Activated naive CD8-positive, alpha-beta T cell (primary cell): ENCODE measurements around the gene SUZ12.
"Not testable (repeated sequence)": the region's sequence is repeated elsewhere in the genome, so short reads cannot be mapped to it uniquely, and the experiment has no call there.

Source experiments
- H3K27ac Mint-ChIP-seq: one replicate; pipeline ENCODE4 v1.8.0; 2021; ENCODE audit warnings: mixed read lengths
- H3K27me3 Mint-ChIP-seq: one replicate; pipeline ENCODE4 v1.8.0; 2021; ENCODE audit warnings: mixed read lengths
- H3K36me3 Mint-ChIP-seq: one replicate; pipeline ENCODE4 v1.8.0; 2021; ENCODE audit warnings: mixed read lengths
- H3K4me1 Mint-ChIP-seq: one replicate; pipeline ENCODE4 v1.8.0; 2021; ENCODE audit warnings: low read depth, mixed read lengths
- H3K4me3 Mint-ChIP-seq: one replicate; pipeline ENCODE4 v1.8.0; 2021; ENCODE audit warnings: mild to moderate bottlenecking, mixed read lengths
- H3K9me3 Mint-ChIP-seq: one replicate; pipeline ENCODE4 v1.8.0; 2021; ENCODE audit warnings: low read depth, mixed read lengths

SUZ12 gene

GRCh38 chr17:32007463-32008298 lies 70.9 kb downstream of the SUZ12 start:
- Mint-ChIP-seq H3K27ac (peak overlapping the region; percentile 92), H3K27me3 (no peaks in the 10 kb centered on the region), H3K9me3 (no peaks in the 10 kb centered on the region), H3K4me1 (peaks cover 40% of the 10 kb centered on the region), H3K4me3 (peak overlapping the region; percentile 95), H3K36me3 (peaks cover 2% of the 10 kb centered on the region)

GRCh38 chr17:32009262-32009542 lies 72.4 kb downstream of the SUZ12 start:
- Mint-ChIP-seq H3K36me3 (peaks cover 2% of the 10 kb centered on the region), H3K27ac (peak overlapping the region; percentile 92), H3K9me3 (no peaks in the 10 kb centered on the region), H3K4me3 (peak overlapping the region; percentile 95), H3K4me1 (peaks cover 50% of the 10 kb centered on the region), H3K27me3 (no peaks in the 10 kb centered on the region)

GRCh38 chr17:32010114-32010513 lies 73.3 kb downstream of the SUZ12 start:
- Mint-ChIP-seq H3K4me3 (peak overlapping the region; percentile 64), H3K36me3 (peaks cover 2% of the 10 kb centered on the region), H3K9me3 (no peaks in the 10 kb centered on the region), H3K27me3 (no peaks in the 10 kb centered on the region), H3K4me1 (peaks cover 52% of the 10 kb centered on the region), H3K27ac (peak overlapping the region; percentile 52)

- Mint-ChIP-seq H3K27ac (no peak overlapping the region), H3K4me3 (no peak overlapping the region), H3K27me3 (no peaks in the 10 kb centered on the region), H3K36me3 (peaks cover 6% of the 10 kb centered on the region), H3K4me1 (peaks cover 46% of the 10 kb centered on the region), H3K9me3 (no peaks in the 10 kb centered on the region)
These were observed 78.6 kb downstream of the SUZ12 start for GRCh38 chr17:32015245-32016013.

GRCh38 chr17:32016231-32016630 lies 79.4 kb downstream of the SUZ12 start:
- Mint-ChIP-seq H3K27ac (peak overlapping the region; percentile 69), H3K27me3 (no peaks in the 10 kb centered on the region), H3K4me3 (peak overlapping the region; percentile 2), H3K36me3 (peaks cover 6% of the 10 kb centered on the region), H3K4me1 (peaks cover 39% of the 10 kb centered on the region), H3K9me3 (no peaks in the 10 kb centered on the region)

- Mint-ChIP-seq H3K9me3 (no peaks in the 10 kb centered on the region), H3K4me1 (peaks cover 20% of the 10 kb centered on the region), H3K27me3 (no peaks in the 10 kb centered on the region), H3K36me3 (peaks cover 6% of the 10 kb centered on the region), H3K4me3 (no peak overlapping the region), H3K27ac (no peak overlapping the region)
These were observed 82.4 kb downstream of the SUZ12 start for GRCh38 chr17:32019228-32019627.

- H3K27me3 Mint-ChIP-seq = no peaks in the 10 kb centered on the region
- H3K4me3 Mint-ChIP-seq = no peak overlapping the region
- H3K9me3 Mint-ChIP-seq = no peaks in the 10 kb centered on the region
- H3K27ac Mint-ChIP-seq = no peak overlapping the region
- peaks cover 14% of the 10 kb centered on the region for H3K4me1 Mint-ChIP-seq
- peaks cover 6% of the 10 kb centered on the region for H3K36me3 Mint-ChIP-seq
These were observed 84.3 kb downstream of the SUZ12 start for GRCh38 chr17:32020943-32021614.

- no peak overlapping the region for H3K27ac Mint-ChIP-seq
- peaks cover 4% of the 10 kb centered on the region for H3K36me3 Mint-ChIP-seq
- no peaks in the 10 kb centered on the region for H3K9me3 Mint-ChIP-seq
- peaks cover 9% of the 10 kb centered on the region for H3K4me1 Mint-ChIP-seq
- H3K27me3 Mint-ChIP-seq = no peaks in the 10 kb centered on the region
- no peak overlapping the region for H3K4me3 Mint-ChIP-seq
These were observed 84.8 kb downstream of the SUZ12 start for GRCh38 chr17:32021615-32021955.

- H3K9me3 Mint-ChIP-seq, H3K4me3 Mint-ChIP-seq, H3K36me3 Mint-ChIP-seq, H3K27ac Mint-ChIP-seq, H3K27me3 Mint-ChIP-seq, H3K4me1 Mint-ChIP-seq: not testable (repeated sequence)
These were observed 85.7 kb downstream of the SUZ12 start for GRCh38 chr17:32022554-32022953.

GRCh38 chr17:32027271-32027670 lies 90.5 kb downstream of the SUZ12 start:
- H3K27me3 Mint-ChIP-seq, H3K4me1 Mint-ChIP-seq, H3K9me3 Mint-ChIP-seq, H3K27ac Mint-ChIP-seq, H3K4me3 Mint-ChIP-seq, H3K36me3 Mint-ChIP-seq: not testable (repeated sequence)

- H3K4me1 Mint-ChIP-seq = no peaks in the 10 kb centered on the region
- H3K9me3 Mint-ChIP-seq = no peaks in the 10 kb centered on the region
These were observed 96.4 kb downstream of the SUZ12 start for GRCh38 chr17:32033223-32033622.

GRCh38 chr17:32033812-32034211 lies 97.0 kb downstream of the SUZ12 start:
- not testable (repeated sequence) for H3K27me3 Mint-ChIP-seq, H3K27ac Mint-ChIP-seq, H3K4me3 Mint-ChIP-seq, H3K4me1 Mint-ChIP-seq, H3K9me3 Mint-ChIP-seq, H3K36me3 Mint-ChIP-seq

More at GRCh38 chr17:32033223-32033622, 96.4 kb downstream of the SUZ12 start:
- Mint-ChIP-seq H3K27ac (no peak overlapping the region), H3K27me3 (no peaks in the 10 kb centered on the region), H3K36me3 (peaks cover 2% of the 10 kb centered on the region), H3K4me3 (no peak overlapping the region)

GRCh38 chr17:32040246-32040645 lies 103.4 kb downstream of the SUZ12 start:
- H3K4me3 Mint-ChIP-seq, H3K4me1 Mint-ChIP-seq, H3K27ac Mint-ChIP-seq, H3K27me3 Mint-ChIP-seq, H3K36me3 Mint-ChIP-seq, H3K9me3 Mint-ChIP-seq: not testable (repeated sequence)

GRCh38 chr17:32041306-32041875 lies 104.6 kb downstream of the SUZ12 start:
- not testable (repeated sequence) for H3K9me3 Mint-ChIP-seq, H3K36me3 Mint-ChIP-seq, H3K4me3 Mint-ChIP-seq, H3K27me3 Mint-ChIP-seq, H3K27ac Mint-ChIP-seq, H3K4me1 Mint-ChIP-seq

GRCh38 chr17:32042266-32042665 lies 105.5 kb downstream of the SUZ12 start:
- not testable (repeated sequence) for H3K27ac Mint-ChIP-seq, H3K9me3 Mint-ChIP-seq, H3K36me3 Mint-ChIP-seq, H3K4me3 Mint-ChIP-seq, H3K4me1 Mint-ChIP-seq, H3K27me3 Mint-ChIP-seq
